Measurements from ENCODE around the gene TSPYL4.

The TSPYL4 gene

GRCh38 chr6:116279232-116280160, 25.6 kb upstream of the TSPYL4 start, which contains the start of gene TSPYL1:
Gene TSPYL1, minus strand, starts transcription at chr6:116279930. Its CDS starts 100 bp downstream, at chr6:116279830.
- H3K4me3 ChIP-seq (replicated peaks; ENCODE audit: low read depth, low read length): peak within 1 kb of the TSS; percentile 80
- TF ChIP-seq CTCF (IDR thresholded peaks at IDR 0.05; ENCODE audit: insufficient read depth, low read length, poor library complexity, severe bottlenecking): no peak
- peaks cover 5% of the 10 kb centered on the region for H3K36me3 ChIP-seq (ENCODE audit: control insufficient read depth, insufficient read depth, low read length)
- peak; percentile 91 for DNase-seq (ENCODE audit: extremely low read depth, insufficient read length)
- no peaks in the 10 kb centered on the region for H3K27me3 ChIP-seq (replicated peaks; ENCODE audit: control insufficient read depth, insufficient read depth, low read length)

- no peak for DNase-seq (ENCODE audit: extremely low read depth, insufficient read length)
- no peaks in the 10 kb centered on the region for H3K27me3 ChIP-seq (replicated peaks; ENCODE audit: control insufficient read depth, insufficient read depth, low read length)
- peak overlapping the region; percentile 80 for H3K4me3 ChIP-seq (replicated peaks; ENCODE audit: low read depth, low read length)
- H3K36me3 ChIP-seq (ENCODE audit: control insufficient read depth, insufficient read depth, low read length): peaks cover 5% of the 10 kb centered on the region
- no peak for TF ChIP-seq CTCF (IDR thresholded peaks at IDR 0.05; ENCODE audit: insufficient read depth, low read length, poor library complexity, severe bottlenecking)
Measured at GRCh38 chr6:116278854-116279231, 25.0 kb upstream of the TSPYL4 start.

- Histone ChIP-seq H3K27me3 (replicated peaks; ENCODE audit: control insufficient read depth, insufficient read depth, low read length) (no peaks in the 10 kb centered on the region), H3K36me3 (ENCODE audit: control insufficient read depth, insufficient read depth, low read length) (peaks cover 6% of the 10 kb centered on the region), H3K4me3 (replicated peaks; ENCODE audit: low read depth, low read length) (peak overlapping the region; percentile 80)
- no peak for DNase-seq (ENCODE audit: extremely low read depth, insufficient read length)
- TF ChIP-seq CTCF (IDR thresholded peaks at IDR 0.05; ENCODE audit: insufficient read depth, low read length, poor library complexity, severe bottlenecking): no peak
Measured at GRCh38 chr6:116278481-116278829, 24.6 kb upstream of the TSPYL4 start.

GRCh38 chr6:116277124-116277523, 23.2 kb upstream of the TSPYL4 start:
- DNase-seq (ENCODE audit: extremely low read depth, insufficient read length): no peak

GRCh38 chr6:116271149-116271708, 17.4 kb upstream of the TSPYL4 start:
- H3K36me3 ChIP-seq (ENCODE audit: control insufficient read depth, insufficient read depth, low read length): peaks cover 2% of the 10 kb centered on the region; the same call in 1 of the 2 replicates
- TF ChIP-seq CTCF (IDR thresholded peaks at IDR 0.05; ENCODE audit: insufficient read depth, low read length, poor library complexity, severe bottlenecking): no peak
- DNase-seq (ENCODE audit: extremely low read depth, insufficient read length): no peak
- no peaks in the 10 kb centered on the region for H3K27me3 ChIP-seq (replicated peaks; ENCODE audit: control insufficient read depth, insufficient read depth, low read length)
- H3K4me3 ChIP-seq (replicated peaks; ENCODE audit: low read depth, low read length): no peak overlapping the region

More at GRCh38 chr6:116277124-116277523, 23.2 kb upstream of the TSPYL4 start:
- H3K27me3 ChIP-seq (replicated peaks; ENCODE audit: control insufficient read depth, insufficient read depth, low read length): no peaks in the 10 kb centered on the region
- TF ChIP-seq CTCF (IDR thresholded peaks at IDR 0.05; ENCODE audit: insufficient read depth, low read length, poor library complexity, severe bottlenecking): no peak
- peaks cover 7% of the 10 kb centered on the region for H3K36me3 ChIP-seq (ENCODE audit: control insufficient read depth, insufficient read depth, low read length)
- peak overlapping the region; percentile 80 for H3K4me3 ChIP-seq (replicated peaks; ENCODE audit: low read depth, low read length)

Measured in GM06990 (cell line).